PC-3 (cell line): ENCODE data around the gene RAI1. TPM values are rescaled to one million over a fixed set of nuclear protein-coding genes. Genes with fewer than 3 reads are reported as not detected.
A peak's percentile ranks its signal among the peaks of the same experiment; 100 is the strongest.

Experiments
- ATAC-seq: fragments of 200-7000 bp; cut with Tn5 transposase; 2 replicates; pipeline ENCODE4 v1.9.1; 2020; ENCODE audit warnings: mild to moderate bottlenecking, moderate library complexity
- BruUV-seq: library from RNA; stranded (reverse); fragments of 400-500 nt; replicated peaks from 2 replicates; lab custom pipeline; 2021; lab: Mats Ljungman, UMichigan
- CTCF ChIA-PET: fragments of 300-600 bp; sonication (Branson Sonifier 250); formaldehyde crosslinking; loops from one replicate; lab custom pipeline; 2022; ENCODE audit warnings: antibody characterized with exemption; lab: Charles Lee
- POLR2A ChIA-PET: fragments of 300-600 bp; sonication (Branson Sonifier 250); formaldehyde crosslinking; loops from one replicate; lab custom pipeline; 2022; ENCODE audit warnings: antibody characterized with exemption; ENCODE audit not compliant: unreplicated experiment; lab: Charles Lee
- DNase-seq: peaks from one replicate; pipeline ENCODE4 v3.0.0-alpha.2; 2015
- H2AFZ ChIP-seq: fragments of 300-600 bp; sonication (generic); 2 replicates; pipeline ENCODE4 v1.6.0; 2016; ENCODE audit warnings: antibody characterized with exemption, low read length
- H3F3A ChIP-seq: fragments of 300-600 bp; sonication (generic); one replicate; pipeline ENCODE4 v1.6.0; 2017; ENCODE audit warnings: antibody characterized with exemption, low read length, control low read depth, mild to moderate bottlenecking; ENCODE audit not compliant: unreplicated experiment
- H3K27ac ChIP-seq: fragments of 300-600 bp; sonication (generic); 2 replicates; pipeline ENCODE4 v1.5.1; 2016; ENCODE audit warnings: mild to moderate bottlenecking, low read length
- H3K27me3 ChIP-seq: fragments of 300-600 bp; sonication (generic); 2 replicates; pipeline ENCODE4 v1.6.1; 2016; ENCODE audit warnings: low read length, mixed read lengths
- H3K36me3 ChIP-seq: fragments of 300-600 bp; sonication (generic); 2 replicates; pipeline ENCODE4 v1.6.1; 2016; ENCODE audit warnings: low read depth, mixed run types, low read length, mixed read lengths
- H3K4me1 ChIP-seq: fragments of 300-600 bp; sonication (generic); 2 replicates; pipeline ENCODE4 v1.5.1; 2016; ENCODE audit warnings: low read length; ENCODE audit not compliant: insufficient read depth
- H3K4me2 ChIP-seq: fragments of 300-600 bp; sonication (generic); 2 replicates; pipeline ENCODE4 v1.6.0; 2016; ENCODE audit warnings: low read length
- H3K4me3 ChIP-seq: fragments of 300-600 bp; sonication (generic); 2 replicates; pipeline ENCODE4 v1.5.1; 2016; ENCODE audit warnings: mild to moderate bottlenecking, low read length, mixed read lengths
- H3K79me2 ChIP-seq: fragments of 300-600 bp; sonication (generic); 2 replicates; pipeline ENCODE4 v1.6.1; 2017; ENCODE audit warnings: low read length, mixed read lengths
- H3K9ac ChIP-seq: fragments of 300-600 bp; sonication (generic); 2 replicates; pipeline ENCODE4 v1.6.0; 2016; ENCODE audit warnings: mild to moderate bottlenecking, low read length
- H3K9me2 ChIP-seq: fragments of 300-600 bp; sonication (generic); replicated peaks from 2 replicates; pipeline ENCODE4 v1.6.1; 2016; ENCODE audit warnings: mixed run types, low read length, mixed read lengths
- H3K9me3 ChIP-seq: fragments of 300-600 bp; sonication (generic); 2 replicates; pipeline ENCODE4 v1.6.1; 2016; ENCODE audit warnings: low read length, mixed read lengths
- H4K20me1 ChIP-seq: fragments of 300-600 bp; sonication (generic); 2 replicates; pipeline ENCODE4 v1.6.1; 2016; ENCODE audit warnings: low read length, mixed read lengths
- CTCF ChIP-seq: fragments of 300-600 bp; sonication (generic); conservative IDR thresholded peaks from 2 replicates; pipeline ENCODE4 v1.5.1; 2017; ENCODE audit warnings: antibody characterized with exemption, low read depth, mild to moderate bottlenecking, low read length
- EZH2 ChIP-seq: fragments of 300-600 bp; sonication (generic); IDR thresholded peaks from one replicate; pipeline ENCODE4 v1.6.1; 2017; ENCODE audit warnings: antibody characterized with exemption, mild to moderate bottlenecking, low read length; ENCODE audit not compliant: unreplicated experiment
- EZH2phosphoT487 ChIP-seq: fragments of 300-600 bp; sonication (generic); IDR thresholded peaks from 2 replicates; pipeline ENCODE4 v1.6.1; 2018; ENCODE audit warnings: mild to moderate bottlenecking, antibody characterized with exemption, low read length, borderline replicate concordance
- intact Hi-C: fragments of 100-400 bp; cut with micrococcal nuclease; formaldehyde crosslinking; loops from 2 replicates; pipeline ENCODE4 v1.9.0; 2023
- total RNA-seq: library from RNA; depleted of rRNA; stranded (reverse); fragments of >200 nt; gene quantifications from 2 replicates; pipeline ENCODE4 v1.2.3, GENCODE V29; 2014

The RAI1 gene
- total RNA-seq, 1 experiment from 2014 or later = 33.0 TPM

- no peaks in the 10 kb centered on the region for H3K9me2 ChIP-seq
- no peaks in the 10 kb centered on the region for H3K79me2 ChIP-seq
- H3F3A ChIP-seq = no peaks in the 10 kb centered on the region
- no peaks in the 10 kb centered on the region for H3K27me3 ChIP-seq
- H3K4me2 ChIP-seq = no peak overlapping the region
- no peaks in the 10 kb centered on the region for H3K9me3 ChIP-seq
- no peak overlapping the region for H2AFZ ChIP-seq
- TF ChIP-seq EZH2phosphoT487 = no peak
- no peak for TF ChIP-seq CTCF
- TF ChIP-seq EZH2 = no peak
- intact Hi-C loops = no loop called here
- no peaks in the 10 kb centered on the region for H3K36me3 ChIP-seq
- POLR2A ChIA-PET = no interaction called here
- H3K4me1 ChIP-seq = peaks cover 24% of the 10 kb centered on the region
- CTCF ChIA-PET = no interaction called here
- no peaks in the 10 kb centered on the region for H4K20me1 ChIP-seq
- no peak overlapping the region for H3K27ac ChIP-seq
- BruUV-seq = no TSS peak
- ATAC-seq = no peak
- no peak overlapping the region for H3K9ac ChIP-seq
- H3K4me3 ChIP-seq = no peak overlapping the region
- no peak for DNase-seq
Measured at GRCh38 chr17:17856386-17856785, 175.1 kb downstream of the RAI1 start.

GRCh38 chr17:17857496-17857895, 176.2 kb downstream of the RAI1 start:
- Histone ChIP-seq H3K4me3 (no peak overlapping the region), H2AFZ (no peak overlapping the region), H3K27ac (no peak overlapping the region), H3K9me2 (no peaks in the 10 kb centered on the region), H3K9me3 (no peaks in the 10 kb centered on the region), H3K4me1 (peaks cover 24% of the 10 kb centered on the region), H3F3A (no peaks in the 10 kb centered on the region), H3K36me3 (no peaks in the 10 kb centered on the region), H4K20me1 (no peaks in the 10 kb centered on the region), H3K9ac (no peak overlapping the region), H3K27me3 (no peaks in the 10 kb centered on the region), H3K4me2 (no peak overlapping the region), H3K79me2 (no peaks in the 10 kb centered on the region)
- no peak for TF ChIP-seq CTCF
- no peak for TF ChIP-seq EZH2
- TF ChIP-seq EZH2phosphoT487 = no peak
- POLR2A ChIA-PET = no interaction called here
- no peak for DNase-seq
- no TSS peak for BruUV-seq
- CTCF ChIA-PET = no interaction called here
- intact Hi-C loops = no loop called here
- no peak for ATAC-seq

DNA sequence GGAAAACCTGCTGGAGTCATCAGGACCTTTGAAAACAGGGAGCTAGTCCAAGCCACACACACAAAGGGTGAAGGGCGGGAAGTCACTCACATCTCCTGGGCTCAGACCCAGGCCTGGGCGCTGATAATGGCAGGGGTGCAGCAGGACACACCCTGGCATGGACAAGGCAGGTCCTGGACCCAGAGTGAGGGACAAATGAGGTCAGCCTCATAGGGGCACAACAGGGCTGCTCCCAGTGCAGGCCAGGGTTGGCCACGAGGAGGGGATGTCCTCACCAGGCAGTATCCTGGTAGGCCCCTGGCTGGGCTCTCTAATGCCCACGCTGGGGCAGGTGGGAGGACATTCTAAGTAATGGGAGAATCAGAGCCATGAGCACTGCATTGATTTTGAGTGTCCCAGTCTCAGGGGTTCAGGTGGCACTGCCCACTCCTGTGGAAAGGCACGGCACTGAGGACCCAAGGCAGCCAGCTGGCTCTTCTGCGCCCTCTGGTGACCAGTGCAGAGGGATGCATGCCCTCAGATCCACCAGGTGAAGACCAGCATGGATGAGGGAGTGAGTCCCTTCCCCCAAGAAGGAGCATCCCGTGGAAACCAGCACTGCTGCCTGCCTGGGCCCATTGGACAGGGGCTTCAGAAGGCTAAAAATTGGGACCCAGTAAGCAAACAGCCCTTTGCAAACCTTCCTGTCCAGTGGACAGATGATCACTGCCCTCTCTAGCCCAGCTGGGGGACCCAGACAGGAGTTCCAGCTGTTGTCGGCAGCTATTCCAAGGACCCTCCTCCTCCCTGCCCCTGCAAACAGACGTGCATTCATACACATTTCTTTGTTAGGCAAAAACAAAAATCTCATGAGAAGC, 178.9 kb downstream of the RAI1 start:
- Histone ChIP-seq H3K27ac (no peak overlapping the region), H3K79me2 (no peaks in the 10 kb centered on the region), H3F3A (no peaks in the 10 kb centered on the region), H3K4me1 (peaks cover 4% of the 10 kb centered on the region), H3K4me3 (no peak overlapping the region), H3K4me2 (no peak overlapping the region), H3K36me3 (peaks cover 3% of the 10 kb centered on the region), H3K9me2 (no peaks in the 10 kb centered on the region), H3K9me3 (no peaks in the 10 kb centered on the region), H2AFZ (no peak overlapping the region), H3K9ac (no peak overlapping the region), H4K20me1 (no peaks in the 10 kb centered on the region), H3K27me3 (no peaks in the 10 kb centered on the region)
- no TSS peak for BruUV-seq
- ATAC-seq = peak; percentile 89
- peak; percentile 78 for DNase-seq
- CTCF ChIA-PET = no interaction called here
- TF ChIP-seq CTCF (peak; percentile 97), EZH2phosphoT487 (no peak)
- intact Hi-C loops = loop anchor here (2.0 to 5.0 kb wide), 2 partner anchors 47 to 178 kb away; partner anchors contain the start of gene RAI1
- POLR2A ChIA-PET = interaction anchor here (0.5 kb wide), 1 partner anchor 112 kb away, joined by 4 read pairs; the partner anchor contains the start of genes DRC3 and TOM1L2
